H1 (cell line): ENCODE results near the gene DCTN3. TPM values are rescaled to one million over a fixed set of nuclear protein-coding genes. Genes with fewer than 3 reads are reported as not detected.

Experiments
- KDM1A ChIP-seq: fragments of 200-600, 300-600 bp; sonication (generic); IDR thresholded peaks from 2 replicates; pipeline ENCODE4 v1.7.1; 2016; ENCODE audit warnings: mild to moderate bottlenecking, low read length, borderline replicate concordance
- SAP30 ChIP-seq: fragments of 300-600 bp; sonication (generic); IDR thresholded peaks from 2 replicates; pipeline ENCODE4 v1.7.1; 2012; ENCODE audit warnings: low read length, moderate library complexity, mild to moderate bottlenecking, inconsistent platforms; ENCODE audit not compliant: insufficient read depth, insufficient replicate concordance
- SIX5 ChIP-seq: IDR thresholded peaks from 2 replicates; pipeline ENCODE4 v1.6.1; 2011; ENCODE audit warnings: mild to moderate bottlenecking, low read depth, low read length
- polyA plus RNA-seq, 7 experiments: library from polyadenylated mRNA; depleted of rRNA in 3 of 7; stranded (reverse) in 5 of 7; unstranded in 2 of 7; fragments of >200 nt in 5 of 7; fragments of 200-250 nt in 2 of 7; gene quantifications; 1 replicate in 5 of 7; 2 replicates in 1 of 7; 4 replicates in 1 of 7; pipeline versions ENCODE4 v1.2.1 to v1.2.3, GENCODE V29; 2011 to 2013; ENCODE audit warnings: missing spikeins in 2 of 7, mixed read lengths in 2 of 7
- total RNA-seq: library from RNA; stranded (reverse); fragmentation: NEBNext Ultra II Directional; extraction: Animal tissue kit (Norgen Biotek cat#: 25700); gene quantifications from 2 replicates; pipeline ENCODE4 v1.2.1, GENCODE V29; 2021

The DCTN3 gene
- total and polyA plus RNA-seq, 2 of the 8 experiments (the other 6 are each of a cell fraction or from before 2014, with no cell fraction given): 25.6 to 39.2 TPM

DNA sequence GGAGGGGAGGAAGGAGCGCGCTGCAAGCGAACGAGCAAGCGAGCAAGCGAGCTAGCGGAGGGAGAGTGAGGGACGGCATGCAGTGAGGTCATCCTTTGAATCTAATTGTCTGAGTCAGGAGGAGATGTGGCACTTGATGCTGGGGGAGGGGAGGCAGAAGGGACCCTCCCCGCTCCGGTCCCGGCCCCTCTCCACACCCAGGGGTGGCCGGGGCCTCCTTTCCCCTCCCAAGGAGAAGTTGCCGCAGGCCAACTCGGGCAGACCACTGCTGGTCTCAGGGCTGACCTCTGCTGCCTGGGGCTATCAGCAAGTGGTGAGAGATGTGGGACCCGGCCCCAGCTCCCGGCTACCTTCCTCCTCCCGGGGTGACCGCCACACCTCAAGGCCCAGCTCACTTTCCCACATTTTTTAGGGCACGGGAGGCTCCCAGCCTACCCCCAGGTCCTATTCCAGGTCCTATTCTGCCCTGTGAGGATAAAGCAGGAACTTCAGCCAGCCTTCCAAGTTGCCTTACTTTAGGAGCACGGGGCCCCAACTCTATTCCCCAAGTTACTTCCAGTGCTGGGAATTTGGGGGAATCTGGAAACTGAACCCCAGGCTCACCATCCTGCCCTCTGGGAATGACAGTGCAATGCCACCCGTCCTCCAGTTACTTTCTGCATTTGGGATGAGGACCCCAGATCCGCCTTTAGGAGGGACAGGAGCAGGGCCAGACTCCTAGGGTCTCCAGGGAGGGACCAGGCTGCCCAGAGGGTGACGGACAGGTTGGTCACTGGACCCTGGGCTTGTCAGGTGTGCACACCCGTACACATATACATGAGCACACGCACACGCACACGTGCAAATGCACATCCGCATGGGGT is 41.8 kb downstream of the DCTN3 start (continued):
- TF ChIP-seq SIX5 (no peak), SAP30 (no peak), KDM1A (no peak)
